HEK293 (cell line): Measurements from ENCODE around the gene UBE2V1.

ENCODE experiments used
- CTCF ChIP-seq: fragments of 450-650 bp; formaldehyde crosslinking; IDR thresholded peaks from 2 replicates; pipeline ENCODE4 v1.5.1; 2016; ENCODE audit warnings: missing biosample characterization, missing genetic modification characterization
- KLF10 ChIP-seq: fragments of 450-650 bp; IDR thresholded peaks from 2 replicates; pipeline ENCODE4 v1.5.1; 2018; ENCODE audit warnings: missing biosample characterization, mild to moderate bottlenecking, missing genetic modification characterization
- ZBTB10 ChIP-seq: fragments of 450-650 bp; formaldehyde crosslinking; IDR thresholded peaks from 2 replicates; pipeline ENCODE4 v1.5.1; 2016; ENCODE audit warnings: missing biosample characterization, missing genetic modification characterization
- ZBTB17 ChIP-seq: fragments of 450-650 bp; formaldehyde crosslinking; IDR thresholded peaks from 2 replicates; pipeline ENCODE4 v1.5.1; 2016; ENCODE audit warnings: missing biosample characterization, missing genetic modification characterization
- ZFP69B ChIP-seq: fragments of 450-650 bp; formaldehyde crosslinking; IDR thresholded peaks from 2 replicates; pipeline ENCODE4 v1.5.1; 2016; ENCODE audit warnings: missing biosample characterization, missing genetic modification characterization
- ZNF777 ChIP-seq: fragments of 450-650 bp; formaldehyde crosslinking; IDR thresholded peaks from 2 replicates; pipeline ENCODE4 v1.5.1; 2017; ENCODE audit warnings: missing biosample characterization, missing genetic modification characterization, borderline replicate concordance
- ZNF837 ChIP-seq: fragments of 450-650 bp; formaldehyde crosslinking; IDR thresholded peaks from 2 replicates; pipeline ENCODE4 v1.5.1; 2016; ENCODE audit warnings: missing biosample characterization, missing genetic modification characterization
- TF ChIP-seq, protein P1 (sequence below): fragments of 450-650 bp; formaldehyde crosslinking; IDR thresholded peaks from 2 replicates; pipeline ENCODE4 v1.5.1; 2016; ENCODE audit warnings: missing biosample characterization, missing genetic modification characterization
- TF ChIP-seq, protein P2 (sequence below): fragments of 450-650 bp; formaldehyde crosslinking; IDR thresholded peaks from 2 replicates; pipeline ENCODE4 v1.5.1; 2016; ENCODE audit warnings: missing biosample characterization, missing genetic modification characterization

DNA sequence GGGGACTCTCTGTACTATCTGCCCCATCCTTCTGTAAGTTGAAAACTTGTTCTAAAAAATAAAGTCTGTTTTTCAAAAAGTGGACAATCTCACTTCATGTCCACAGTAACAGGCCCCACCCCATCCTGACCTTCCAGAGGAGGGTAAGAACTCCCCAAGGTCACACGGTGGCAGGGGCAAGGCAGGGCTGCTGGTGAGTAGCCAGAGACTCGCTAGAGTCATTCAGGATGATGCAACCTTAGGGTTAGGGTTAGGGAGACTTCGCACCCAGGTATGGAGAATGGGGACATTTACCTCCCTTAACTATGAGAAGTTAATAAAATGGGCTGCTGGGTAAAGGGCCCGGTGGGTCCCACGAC, 25.1 kb upstream of the UBE2V1 start:
- TF ChIP-seq, protein P1, sequence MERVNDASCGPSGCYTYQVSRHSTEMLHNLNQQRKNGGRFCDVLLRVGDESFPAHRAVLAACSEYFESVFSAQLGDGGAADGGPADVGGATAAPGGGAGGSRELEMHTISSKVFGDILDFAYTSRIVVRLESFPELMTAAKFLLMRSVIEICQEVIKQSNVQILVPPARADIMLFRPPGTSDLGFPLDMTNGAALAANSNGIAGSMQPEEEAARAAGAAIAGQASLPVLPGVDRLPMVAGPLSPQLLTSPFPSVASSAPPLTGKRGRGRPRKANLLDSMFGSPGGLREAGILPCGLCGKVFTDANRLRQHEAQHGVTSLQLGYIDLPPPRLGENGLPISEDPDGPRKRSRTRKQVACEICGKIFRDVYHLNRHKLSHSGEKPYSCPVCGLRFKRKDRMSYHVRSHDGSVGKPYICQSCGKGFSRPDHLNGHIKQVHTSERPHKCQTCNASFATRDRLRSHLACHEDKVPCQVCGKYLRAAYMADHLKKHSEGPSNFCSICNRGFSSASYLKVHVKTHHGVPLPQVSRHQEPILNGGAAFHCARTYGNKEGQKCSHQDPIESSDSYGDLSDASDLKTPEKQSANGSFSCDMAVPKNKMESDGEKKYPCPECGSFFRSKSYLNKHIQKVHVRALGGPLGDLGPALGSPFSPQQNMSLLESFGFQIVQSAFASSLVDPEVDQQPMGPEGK (tag by site-specific recombination): no peak
- TF ChIP-seq, protein P2, sequence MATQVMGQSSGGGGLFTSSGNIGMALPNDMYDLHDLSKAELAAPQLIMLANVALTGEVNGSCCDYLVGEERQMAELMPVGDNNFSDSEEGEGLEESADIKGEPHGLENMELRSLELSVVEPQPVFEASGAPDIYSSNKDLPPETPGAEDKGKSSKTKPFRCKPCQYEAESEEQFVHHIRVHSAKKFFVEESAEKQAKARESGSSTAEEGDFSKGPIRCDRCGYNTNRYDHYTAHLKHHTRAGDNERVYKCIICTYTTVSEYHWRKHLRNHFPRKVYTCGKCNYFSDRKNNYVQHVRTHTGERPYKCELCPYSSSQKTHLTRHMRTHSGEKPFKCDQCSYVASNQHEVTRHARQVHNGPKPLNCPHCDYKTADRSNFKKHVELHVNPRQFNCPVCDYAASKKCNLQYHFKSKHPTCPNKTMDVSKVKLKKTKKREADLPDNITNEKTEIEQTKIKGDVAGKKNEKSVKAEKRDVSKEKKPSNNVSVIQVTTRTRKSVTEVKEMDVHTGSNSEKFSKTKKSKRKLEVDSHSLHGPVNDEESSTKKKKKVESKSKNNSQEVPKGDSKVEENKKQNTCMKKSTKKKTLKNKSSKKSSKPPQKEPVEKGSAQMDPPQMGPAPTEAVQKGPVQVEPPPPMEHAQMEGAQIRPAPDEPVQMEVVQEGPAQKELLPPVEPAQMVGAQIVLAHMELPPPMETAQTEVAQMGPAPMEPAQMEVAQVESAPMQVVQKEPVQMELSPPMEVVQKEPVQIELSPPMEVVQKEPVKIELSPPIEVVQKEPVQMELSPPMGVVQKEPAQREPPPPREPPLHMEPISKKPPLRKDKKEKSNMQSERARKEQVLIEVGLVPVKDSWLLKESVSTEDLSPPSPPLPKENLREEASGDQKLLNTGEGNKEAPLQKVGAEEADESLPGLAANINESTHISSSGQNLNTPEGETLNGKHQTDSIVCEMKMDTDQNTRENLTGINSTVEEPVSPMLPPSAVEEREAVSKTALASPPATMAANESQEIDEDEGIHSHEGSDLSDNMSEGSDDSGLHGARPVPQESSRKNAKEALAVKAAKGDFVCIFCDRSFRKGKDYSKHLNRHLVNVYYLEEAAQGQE (tag by site-specific recombination): no peak
- TF ChIP-seq ZBTB17 (tag by site-specific recombination) (no peak), CTCF (tag by site-specific recombination) (no peak), ZNF777 (tag by site-specific recombination) (no peak), ZFP69B (tag by site-specific recombination) (no peak; the same call in 1 of the 2 replicates), ZNF837 (no peak), ZBTB10 (tag by site-specific recombination) (no peak), KLF10 (tag by site-specific recombination) (no peak)
